ENCODE results near the gene PIEZO1. TPM values are rescaled to one million over a fixed set of nuclear protein-coding genes. Genes with fewer than 3 reads are reported as not detected.

Gene PIEZO1
- total RNA-seq, 1 experiment from 2014 or later = 86.8 TPM

- Histone ChIP-seq H3K4me3 (ENCODE audit: insufficient read depth, low read depth, low read length) (peak within 1 kb of the TSS; percentile 86), H3K36me3 (replicated peaks; ENCODE audit: control insufficient read depth, insufficient read depth, low read length) (peaks cover 33% of the 10 kb centered on the region), H3K27me3 (ENCODE audit: control insufficient read depth, insufficient read depth, low read length) (no peaks in the 10 kb centered on the region)
- peak; percentile 100 for DNase-seq
These were observed 26.9 kb upstream of the PIEZO1 start, which contains the start of gene APRT for GRCh38 chr16:88811769-88812512. TSS of gene APRT (minus strand) at chr16:88811928. CDS start at chr16:88811899, 29 bp downstream.

- Histone ChIP-seq H3K36me3 (replicated peaks; ENCODE audit: control insufficient read depth, insufficient read depth, low read length) (peaks cover 39% of the 10 kb centered on the region), H3K27me3 (ENCODE audit: control insufficient read depth, insufficient read depth, low read length) (no peaks in the 10 kb centered on the region), H3K4me3 (ENCODE audit: insufficient read depth, low read depth, low read length) (peak overlapping the region; percentile 86)
- peak; percentile 85 for DNase-seq
These were observed 26.1 kb upstream of the PIEZO1 start for GRCh38 chr16:88810912-88811768.

GRCh38 chr16:88810166-88810911 is 25.3 kb upstream of the PIEZO1 start:
- no peaks in the 10 kb centered on the region for H3K27me3 ChIP-seq (ENCODE audit: control insufficient read depth, insufficient read depth, low read length)
- DNase-seq = no peak
- H3K4me3 ChIP-seq (ENCODE audit: insufficient read depth, low read depth, low read length) = peak overlapping the region; percentile 86
- H3K36me3 ChIP-seq (replicated peaks; ENCODE audit: control insufficient read depth, insufficient read depth, low read length) = peaks cover 44% of the 10 kb centered on the region

- Histone ChIP-seq H3K4me3 (ENCODE audit: insufficient read depth, low read depth, low read length) (no peak overlapping the region), H3K27me3 (ENCODE audit: control insufficient read depth, insufficient read depth, low read length) (no peaks in the 10 kb centered on the region), H3K36me3 (replicated peaks; ENCODE audit: control insufficient read depth, insufficient read depth, low read length) (peaks cover 47% of the 10 kb centered on the region)
- DNase-seq = no peak
These were observed 24.7 kb upstream of the PIEZO1 start for GRCh38 chr16:88809676-88810165.

- Histone ChIP-seq H3K27me3 (ENCODE audit: control insufficient read depth, insufficient read depth, low read length) (no peaks in the 10 kb centered on the region), H3K36me3 (replicated peaks; ENCODE audit: control insufficient read depth, insufficient read depth, low read length) (peaks cover 47% of the 10 kb centered on the region), H3K4me3 (ENCODE audit: insufficient read depth, low read depth, low read length) (no peak overlapping the region)
- no peak for DNase-seq
These were observed 24.2 kb upstream of the PIEZO1 start for GRCh38 chr16:88809068-88809675.

GRCh38 chr16:88807626-88808453 is 22.8 kb upstream of the PIEZO1 start:
- Histone ChIP-seq H3K27me3 (ENCODE audit: control insufficient read depth, insufficient read depth, low read length) (no peaks in the 10 kb centered on the region), H3K36me3 (replicated peaks; ENCODE audit: control insufficient read depth, insufficient read depth, low read length) (peaks cover 47% of the 10 kb centered on the region), H3K4me3 (ENCODE audit: insufficient read depth, low read depth, low read length) (no peak overlapping the region)
- DNase-seq = no peak

- Histone ChIP-seq H3K27me3 (ENCODE audit: control insufficient read depth, insufficient read depth, low read length) (no peaks in the 10 kb centered on the region), H3K4me3 (ENCODE audit: insufficient read depth, low read depth, low read length) (no peak overlapping the region), H3K36me3 (replicated peaks; ENCODE audit: control insufficient read depth, insufficient read depth, low read length) (peaks cover 47% of the 10 kb centered on the region)
- DNase-seq = no peak
These were observed 22.2 kb upstream of the PIEZO1 start for GRCh38 chr16:88807142-88807625.

GRCh38 chr16:88806491-88807111 is 21.6 kb upstream of the PIEZO1 start:
- no peak for DNase-seq
- Histone ChIP-seq H3K27me3 (ENCODE audit: control insufficient read depth, insufficient read depth, low read length) (no peaks in the 10 kb centered on the region), H3K4me3 (ENCODE audit: insufficient read depth, low read depth, low read length) (no peak overlapping the region), H3K36me3 (replicated peaks; ENCODE audit: control insufficient read depth, insufficient read depth, low read length) (peaks cover 47% of the 10 kb centered on the region)

- H3K4me3 ChIP-seq (ENCODE audit: insufficient read depth, low read depth, low read length) = no peak overlapping the region
- no peaks in the 10 kb centered on the region for H3K27me3 ChIP-seq (ENCODE audit: control insufficient read depth, insufficient read depth, low read length)
- no peak for DNase-seq
- H3K36me3 ChIP-seq (replicated peaks; ENCODE audit: control insufficient read depth, insufficient read depth, low read length) = peaks cover 47% of the 10 kb centered on the region
These were observed 20.9 kb upstream of the PIEZO1 start for GRCh38 chr16:88805887-88806393.

GRCh38 chr16:88805340-88805715 is 20.3 kb upstream of the PIEZO1 start:
- Histone ChIP-seq H3K4me3 (ENCODE audit: insufficient read depth, low read depth, low read length) (no peak overlapping the region), H3K36me3 (replicated peaks; ENCODE audit: control insufficient read depth, insufficient read depth, low read length) (peaks cover 43% of the 10 kb centered on the region), H3K27me3 (ENCODE audit: control insufficient read depth, insufficient read depth, low read length) (no peaks in the 10 kb centered on the region)
- DNase-seq = no peak

GRCh38 chr16:88804552-88805339 is 19.7 kb upstream of the PIEZO1 start:
- DNase-seq = peak; percentile 93
- no peaks in the 10 kb centered on the region for H3K27me3 ChIP-seq (ENCODE audit: control insufficient read depth, insufficient read depth, low read length)
- peak overlapping the region; percentile 85 for H3K4me3 ChIP-seq (ENCODE audit: insufficient read depth, low read depth, low read length)
- peaks cover 37% of the 10 kb centered on the region for H3K36me3 ChIP-seq (replicated peaks; ENCODE audit: control insufficient read depth, insufficient read depth, low read length)

GRCh38 chr16:88804173-88804551 is 19.1 kb upstream of the PIEZO1 start:
- peak; percentile 85 for DNase-seq
- Histone ChIP-seq H3K4me3 (ENCODE audit: insufficient read depth, low read depth, low read length) (peak overlapping the region; percentile 85), H3K27me3 (ENCODE audit: control insufficient read depth, insufficient read depth, low read length) (no peaks in the 10 kb centered on the region), H3K36me3 (replicated peaks; ENCODE audit: control insufficient read depth, insufficient read depth, low read length) (peaks cover 32% of the 10 kb centered on the region)

Measured in H7 (cell line).